ENCODE measurements around the gene KCNAB1.

The KCNAB1 gene

GRCh38 chr3:156339491-156339890, 219.1 kb downstream of the KCNAB1 start:
- TF ChIP-seq CTCF (IDR thresholded peaks at IDR 0.05): no peak

GRCh38 chr3:156341332-156341731, 221.0 kb downstream of the KCNAB1 start:
- TF ChIP-seq CTCF (IDR thresholded peaks at IDR 0.05): no peak

- TF ChIP-seq CTCF (IDR thresholded peaks at IDR 0.05): no peak
Observed at GRCh38 chr3:156341831-156342416, 221.5 kb downstream of the KCNAB1 start.

- TF ChIP-seq CTCF (IDR thresholded peaks at IDR 0.05): no peak
Observed at GRCh38 chr3:156344215-156344614, 223.8 kb downstream of the KCNAB1 start.

GRCh38 chr3:156349111-156349510, 228.7 kb downstream of the KCNAB1 start:
- TF ChIP-seq CTCF (IDR thresholded peaks at IDR 0.05): no peak

- no peak for TF ChIP-seq CTCF (IDR thresholded peaks at IDR 0.05)
Observed at GRCh38 chr3:156349978-156350377, 229.6 kb downstream of the KCNAB1 start.

- no peak for TF ChIP-seq CTCF (IDR thresholded peaks at IDR 0.05)
Observed at GRCh38 chr3:156350781-156351180, 230.4 kb downstream of the KCNAB1 start.

GRCh38 chr3:156351783-156352182, 231.4 kb downstream of the KCNAB1 start:
- TF ChIP-seq CTCF (IDR thresholded peaks at IDR 0.05): no peak
